Stomach (tissue), 4 donors: ENCODE results near the gene AIG1.

Source experiments
- POLR2A ChIP-seq, 4 donors: fragments of 450-650 bp; IDR thresholded peaks; one replicate each; pipeline ENCODE4 v1.6.1; 2016; ENCODE audit warnings: antibody characterized with exemption in 4 of 4, control low read depth in 2 of 4, mild to moderate bottlenecking in 1 of 4, moderate library complexity in 1 of 4
- POLR2AphosphoS5 ChIP-seq, 3 donors: sonication (generic); formaldehyde crosslinking; IDR thresholded peaks; one replicate each; pipeline ENCODE4 v1.6.1; 2016; ENCODE audit warnings: antibody characterized with exemption in 3 of 3
- TF ChIP-seq, protein P1 (sequence below), 7 experiments: fragments of 450-650 bp in 4 of 7; fragments of 200-600 bp in 3 of 7; sonication (generic) in 3 of 7; IDR thresholded peaks; one replicate each; pipeline ENCODE4 v1.5.1; 2016 to 2019; ENCODE audit warnings: antibody characterized with exemption in 7 of 7, control low read depth in 2 of 7, mild to moderate bottlenecking in 1 of 7

DNA sequence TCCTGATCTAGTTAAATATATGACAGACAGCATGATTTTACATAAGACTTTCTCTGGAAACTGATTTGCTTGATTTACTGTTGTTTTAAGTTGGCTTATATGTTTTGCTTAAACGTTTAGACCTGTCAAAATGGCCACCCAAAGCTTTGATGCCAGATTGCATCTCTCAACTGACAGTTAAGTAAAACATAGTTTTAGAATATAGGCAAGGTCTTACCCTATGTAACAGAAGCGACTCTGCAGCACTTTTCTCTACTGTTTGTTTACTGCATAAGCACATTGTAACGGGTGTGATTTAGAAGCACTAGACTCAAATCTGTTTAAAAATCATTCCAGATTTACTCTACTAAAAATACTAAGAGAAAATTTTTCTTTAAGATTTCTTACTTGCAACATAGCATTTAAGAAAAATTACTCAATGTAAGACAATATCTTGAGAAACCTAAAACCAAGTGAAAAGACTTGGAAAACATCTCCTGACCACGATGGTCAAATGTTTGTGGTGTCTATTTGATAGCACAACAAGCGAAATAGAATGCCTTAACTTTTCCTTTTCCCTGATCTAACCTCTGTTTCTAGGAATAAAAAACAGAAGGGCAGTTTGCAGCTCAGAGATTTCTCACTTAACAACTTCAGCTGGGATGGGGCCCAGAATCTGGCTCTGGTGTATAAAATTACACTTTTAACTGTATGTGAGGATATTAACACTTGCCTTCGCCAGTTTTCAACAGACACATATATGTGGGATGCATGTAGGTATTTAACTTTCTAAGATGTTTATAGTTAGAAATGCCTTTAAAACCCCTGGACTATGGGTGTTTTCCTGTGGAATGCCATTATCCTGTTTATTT, 47.4 kb downstream of the AIG1 start:
- TF ChIP-seq, protein P1, sequence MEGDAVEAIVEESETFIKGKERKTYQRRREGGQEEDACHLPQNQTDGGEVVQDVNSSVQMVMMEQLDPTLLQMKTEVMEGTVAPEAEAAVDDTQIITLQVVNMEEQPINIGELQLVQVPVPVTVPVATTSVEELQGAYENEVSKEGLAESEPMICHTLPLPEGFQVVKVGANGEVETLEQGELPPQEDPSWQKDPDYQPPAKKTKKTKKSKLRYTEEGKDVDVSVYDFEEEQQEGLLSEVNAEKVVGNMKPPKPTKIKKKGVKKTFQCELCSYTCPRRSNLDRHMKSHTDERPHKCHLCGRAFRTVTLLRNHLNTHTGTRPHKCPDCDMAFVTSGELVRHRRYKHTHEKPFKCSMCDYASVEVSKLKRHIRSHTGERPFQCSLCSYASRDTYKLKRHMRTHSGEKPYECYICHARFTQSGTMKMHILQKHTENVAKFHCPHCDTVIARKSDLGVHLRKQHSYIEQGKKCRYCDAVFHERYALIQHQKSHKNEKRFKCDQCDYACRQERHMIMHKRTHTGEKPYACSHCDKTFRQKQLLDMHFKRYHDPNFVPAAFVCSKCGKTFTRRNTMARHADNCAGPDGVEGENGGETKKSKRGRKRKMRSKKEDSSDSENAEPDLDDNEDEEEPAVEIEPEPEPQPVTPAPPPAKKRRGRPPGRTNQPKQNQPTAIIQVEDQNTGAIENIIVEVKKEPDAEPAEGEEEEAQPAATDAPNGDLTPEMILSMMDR (IDR thresholded peaks at IDR 0.05) = no peak
- TF ChIP-seq POLR2AphosphoS5 (IDR thresholded peaks at IDR 0.05) (no peak), POLR2A (IDR thresholded peaks at IDR 0.05) (no peak)
